Activated CD8-positive, alpha-beta memory T cell treated with anti-CD3 and anti-CD28 coated beads, Interleukin-2, amount 50 U/mL, for 48 hours (primary cell): ENCODE data around the gene NEK1.
"Not testable (repeated sequence)": the region's sequence is repeated elsewhere in the genome, so short reads cannot be mapped to it uniquely, and the experiment has no call there.

Experiments used
- DNase-seq: peaks from one replicate; pipeline ENCODE4 v3.0.0-alpha.2; 2020

NEK1 gene

GRCh38 chr4:169493164-169493524, 119.2 kb downstream of the NEK1 start:
- no peak for DNase-seq

- no peak for DNase-seq
Observed at GRCh38 chr4:169492436-169493163, 119.8 kb downstream of the NEK1 start.

GRCh38 chr4:169491211-169491610, 121.2 kb downstream of the NEK1 start:
- no peak for DNase-seq

GRCh38 chr4:169489306-169489705, 123.1 kb downstream of the NEK1 start:
- no peak for DNase-seq

DNA sequence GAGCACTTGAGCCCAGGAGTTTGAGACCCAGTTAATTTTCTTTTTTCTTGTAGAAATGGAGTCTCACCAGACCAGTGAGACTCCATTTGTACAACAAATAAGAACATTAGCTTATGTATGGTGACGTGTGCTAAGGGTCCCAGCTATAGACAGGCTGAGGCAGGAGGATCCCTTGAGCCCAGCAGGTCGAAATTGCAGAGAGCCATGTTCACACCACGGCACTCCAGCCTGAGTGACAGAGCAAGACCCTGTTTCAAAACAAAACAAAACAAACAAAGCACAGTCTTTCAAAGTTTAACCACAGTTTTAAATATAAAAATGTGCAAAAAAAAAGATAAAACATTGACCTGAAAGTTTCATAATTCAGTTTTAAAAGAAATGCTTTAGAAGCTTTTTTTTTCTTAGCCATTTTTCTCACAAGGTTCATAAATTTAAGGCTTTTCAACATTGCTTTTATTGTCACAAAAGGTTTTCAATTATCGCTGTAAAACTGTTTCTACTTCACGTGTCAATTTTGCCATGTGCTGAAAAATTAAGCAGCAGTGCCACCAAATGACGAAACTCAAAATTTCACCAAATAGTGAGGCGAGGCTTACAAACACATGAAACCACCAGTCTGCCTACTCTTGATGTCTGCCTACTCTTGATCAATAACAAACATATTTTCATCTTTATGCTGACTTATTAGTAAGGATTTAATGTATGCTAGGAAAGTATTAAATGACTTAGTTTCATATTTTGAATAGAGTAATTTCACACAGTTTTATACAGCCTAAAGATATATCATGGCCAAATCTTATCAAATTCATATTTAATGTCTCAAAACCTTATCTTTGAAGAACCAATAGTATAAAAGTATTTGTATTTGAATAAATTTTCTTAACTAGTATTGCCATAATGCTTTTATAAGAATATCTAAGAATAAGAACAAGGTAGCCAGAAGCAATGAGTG, 126.3 kb downstream of the NEK1 start:
- DNase-seq: no peak

GRCh38 chr4:169485086-169485485, 127.3 kb downstream of the NEK1 start:
- no peak for DNase-seq

- no peak for DNase-seq
Observed at GRCh38 chr4:169484485-169484884, 127.9 kb downstream of the NEK1 start.

GRCh38 chr4:169464080-169464479, 148.3 kb downstream of the NEK1 start:
- no peak for DNase-seq

DNA sequence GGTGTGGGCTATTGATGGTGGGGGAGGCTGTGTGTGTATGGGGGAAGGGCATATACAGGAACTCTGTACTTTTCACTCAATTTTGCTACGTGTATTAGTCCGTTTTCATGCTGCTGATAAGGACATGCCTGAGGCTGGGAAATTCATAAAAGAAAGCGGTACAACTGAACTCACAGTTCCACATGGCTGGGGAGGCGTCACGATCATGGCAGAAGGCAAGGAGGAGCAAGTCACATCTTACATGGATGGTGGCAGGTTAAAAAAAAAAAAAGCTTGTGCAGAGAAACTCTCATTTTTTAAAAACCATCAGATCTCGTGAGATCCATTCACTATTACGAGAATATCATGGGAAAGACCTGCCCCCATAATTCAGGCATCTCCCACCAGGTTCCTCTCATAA, 152.3 kb downstream of the NEK1 start:
- DNase-seq: no peak

DNA sequence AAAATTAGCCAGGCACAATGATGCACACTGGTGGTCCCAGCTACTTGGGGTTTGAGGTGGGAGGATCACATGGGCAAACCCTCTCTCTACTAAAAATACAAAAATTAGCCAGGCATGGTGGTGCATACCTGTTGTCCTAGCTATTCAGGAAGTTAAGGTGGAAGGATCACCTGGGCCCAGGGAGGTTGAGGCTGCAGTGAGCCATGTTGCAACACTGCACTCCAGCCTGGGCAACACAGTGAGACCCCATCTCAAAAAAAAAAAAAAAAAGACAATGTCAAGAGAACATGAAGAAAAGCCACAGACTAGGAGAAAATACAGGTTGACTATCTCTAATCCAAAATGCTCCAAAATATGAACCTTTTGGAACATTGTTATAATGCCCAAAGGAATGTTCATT, 153.8 kb downstream of the NEK1 start:
- no peak for DNase-seq

DNA sequence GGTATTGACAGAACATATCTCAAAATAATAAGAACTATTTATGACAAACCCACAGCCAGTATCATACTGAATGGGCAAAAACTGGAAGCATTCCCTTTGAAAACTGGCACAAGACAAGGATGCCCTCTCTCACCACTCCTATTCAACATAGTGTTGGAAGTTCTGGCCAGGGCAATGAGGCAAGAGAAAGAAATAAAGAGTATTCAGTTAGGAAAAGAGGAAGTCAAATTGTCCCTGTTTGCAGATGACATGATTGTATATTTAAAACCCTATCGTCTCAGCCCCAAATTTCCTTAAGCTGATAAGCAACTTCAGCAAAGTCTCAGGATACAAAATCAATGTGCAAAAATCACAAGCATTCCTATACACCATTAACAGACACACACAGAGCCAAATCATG, 159.7 kb downstream of the NEK1 start:
- DNase-seq: not testable (repeated sequence)

- not testable (repeated sequence) for DNase-seq
Observed at GRCh38 chr4:169448935-169449334, 163.4 kb downstream of the NEK1 start.

- no peak for DNase-seq
Observed at GRCh38 chr4:169446824-169447223, 165.6 kb downstream of the NEK1 start.

DNA sequence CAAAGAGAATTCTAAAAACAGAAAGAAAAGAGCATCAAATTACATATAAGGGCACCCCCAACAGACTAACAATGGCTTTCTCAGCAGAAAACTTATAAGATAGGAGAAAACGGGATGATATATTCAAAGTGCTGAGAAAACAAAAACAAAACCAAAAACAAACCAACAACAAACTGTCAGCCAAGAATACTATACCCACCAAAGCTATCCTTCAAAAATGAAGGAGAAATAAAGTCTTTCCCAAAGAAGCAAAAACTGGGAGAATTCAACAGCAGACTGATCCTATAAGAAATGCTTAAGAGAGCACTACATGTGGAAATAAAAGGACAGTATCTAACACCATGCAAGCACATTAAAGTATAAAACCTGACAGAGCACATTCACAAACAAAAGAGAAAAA, 168.6 kb downstream of the NEK1 start:
- DNase-seq: no peak

DNA sequence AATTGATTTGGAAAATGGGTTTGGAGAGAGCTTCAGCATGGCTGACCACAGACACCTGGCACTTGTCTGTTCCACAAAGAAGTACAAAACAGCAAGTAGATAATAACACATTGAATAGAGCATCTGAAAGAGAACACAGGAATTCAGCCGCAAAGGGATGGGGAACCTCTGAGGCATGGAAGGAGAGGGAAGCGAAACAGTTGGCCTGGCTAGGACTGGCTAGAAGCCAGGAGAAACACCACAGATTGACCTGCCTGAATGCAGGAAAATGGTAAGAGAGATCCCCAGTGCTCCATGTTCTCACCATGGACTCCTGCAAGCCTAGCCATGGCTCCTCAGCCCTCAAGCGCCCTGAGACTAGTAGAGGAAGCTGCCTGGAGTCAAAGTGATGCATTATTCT, 171.9 kb downstream of the NEK1 start:
- DNase-seq: no peak

DNA sequence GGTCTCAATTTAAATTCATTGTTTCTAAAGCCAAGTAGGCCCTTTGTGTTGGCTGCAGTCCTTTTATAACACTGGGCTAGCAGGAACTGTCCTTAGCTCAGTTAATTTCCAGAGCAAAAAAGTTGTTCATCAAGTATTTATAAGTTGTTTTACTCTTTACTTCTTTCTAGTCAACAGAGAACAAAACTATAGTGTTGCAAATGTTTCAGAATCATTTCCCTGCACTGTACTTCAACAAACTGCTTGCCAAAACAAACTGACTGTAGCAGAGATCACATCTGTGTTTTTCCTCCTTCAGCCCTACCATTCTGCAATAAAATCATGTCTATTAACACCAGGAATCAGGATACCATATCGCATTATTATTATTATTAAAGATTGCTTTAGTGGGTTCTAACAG, 173.1 kb downstream of the NEK1 start:
- no peak for DNase-seq

- DNase-seq: no peak
Observed at GRCh38 chr4:169438057-169438480, 174.3 kb downstream of the NEK1 start.

DNA sequence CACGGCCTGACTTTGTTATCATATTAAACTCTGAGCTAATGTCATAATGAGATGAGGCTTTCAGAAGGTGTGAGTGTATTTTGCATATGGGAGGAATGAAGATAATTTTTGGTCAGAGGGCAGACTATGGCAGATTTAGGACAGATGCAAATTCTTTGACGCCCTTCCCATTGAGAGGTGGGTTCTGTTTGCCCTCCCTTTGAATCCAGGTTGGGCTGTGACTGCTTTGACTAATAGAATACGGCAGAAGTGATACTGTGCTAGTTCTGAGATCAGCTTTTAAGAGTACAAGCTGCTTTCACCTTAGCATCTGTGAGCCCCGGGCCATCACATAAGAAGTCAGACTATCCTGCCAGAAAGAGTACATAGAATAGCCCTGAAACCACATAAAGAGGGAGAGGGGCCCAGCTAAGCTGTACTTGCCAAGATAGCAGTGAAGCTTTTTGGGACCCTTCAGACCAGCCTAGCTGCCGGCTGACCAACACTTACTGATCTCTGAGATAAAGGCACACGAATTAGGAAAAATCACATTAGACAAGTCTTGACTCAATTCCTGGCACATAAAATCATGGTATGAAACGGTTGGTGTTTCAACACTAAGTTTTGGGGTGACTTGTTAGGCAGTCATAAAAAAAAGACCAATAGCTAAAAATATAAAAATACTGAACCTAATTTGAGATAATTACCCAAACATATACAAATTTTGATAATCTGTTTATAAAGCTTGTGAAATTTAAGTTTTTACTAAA, 174.9 kb downstream of the NEK1 start:
- no peak for DNase-seq

GRCh38 chr4:169436734-169437133, 175.6 kb downstream of the NEK1 start:
- no peak for DNase-seq

DNA sequence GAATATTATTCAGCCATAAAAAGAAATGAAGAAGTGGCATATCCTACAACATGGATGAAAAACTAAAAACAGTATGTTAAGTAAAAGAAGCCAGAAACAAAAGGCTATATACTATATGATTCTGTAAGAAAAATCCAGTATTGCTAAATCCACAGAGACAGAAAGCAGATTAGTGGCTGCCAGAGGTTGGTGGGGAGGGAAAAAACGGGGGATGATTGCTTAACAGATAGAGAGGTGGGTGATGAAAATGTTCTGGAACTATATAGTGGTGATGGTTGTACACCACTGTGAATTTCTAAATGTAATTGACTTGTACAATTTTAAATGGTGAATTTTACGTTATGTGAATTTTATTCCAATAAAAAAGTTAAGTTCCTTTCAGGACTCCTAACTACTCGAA, 184.0 kb downstream of the NEK1 start:
- no peak for DNase-seq

GRCh38 chr4:169427727-169428126, 184.7 kb downstream of the NEK1 start:
- not testable (repeated sequence) for DNase-seq

GRCh38 chr4:169420291-169420690, 192.1 kb downstream of the NEK1 start:
- no peak for DNase-seq

DNA sequence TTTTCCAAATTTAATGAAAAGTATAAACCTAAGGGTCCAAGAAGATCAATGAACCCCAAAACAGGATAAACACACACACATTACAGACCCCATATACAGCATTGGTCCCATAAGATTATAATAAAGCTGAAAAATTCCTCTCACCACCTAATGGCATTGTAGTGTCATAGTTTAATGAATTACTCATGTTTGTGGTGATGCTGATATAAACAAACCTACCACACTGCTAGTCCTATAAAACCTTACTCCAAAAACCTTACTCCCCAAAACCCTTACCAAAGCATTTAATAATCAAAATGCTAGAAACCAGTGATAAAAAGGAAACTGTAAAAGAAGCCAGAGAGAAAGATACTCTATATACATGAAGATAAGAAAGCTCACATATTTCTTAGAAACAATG, 193.5 kb downstream of the NEK1 start:
- DNase-seq: no peak
